Stimulated activated memory B cell treated with anti-CD40 and anti-IgM and Interleukin-4, amounts not matched to agents 10 μg/mL and 1 μg/mL and 100 μg/mL, for 72 hours (primary cell): ENCODE data around the gene ANTXR2.

Experiments used
- ATAC-seq: fragments of 150-1000 bp; cut with Tn5 transposase; 2 replicates; pipeline ENCODE4 v1.10.0; 2021
- H3K27ac Mint-ChIP-seq: one replicate; pipeline ENCODE4 v1.8.0; 2022; ENCODE audit warnings: mild to moderate bottlenecking, mixed read lengths
- H3K27me3 Mint-ChIP-seq: one replicate; pipeline ENCODE4 v1.8.0; 2022; ENCODE audit warnings: mixed read lengths
- H3K36me3 Mint-ChIP-seq: one replicate; pipeline ENCODE4 v1.8.0; 2022; ENCODE audit warnings: mixed read lengths
- H3K4me1 Mint-ChIP-seq: one replicate; pipeline ENCODE4 v1.8.0; 2022; ENCODE audit warnings: mixed read lengths
- H3K4me3 Mint-ChIP-seq: one replicate; pipeline ENCODE4 v1.8.0; 2022; ENCODE audit warnings: mild to moderate bottlenecking, moderate library complexity, mixed read lengths
- H3K9me3 Mint-ChIP-seq: one replicate; pipeline ENCODE4 v1.8.0; 2022; ENCODE audit warnings: mixed read lengths

Gene ANTXR2

DNA sequence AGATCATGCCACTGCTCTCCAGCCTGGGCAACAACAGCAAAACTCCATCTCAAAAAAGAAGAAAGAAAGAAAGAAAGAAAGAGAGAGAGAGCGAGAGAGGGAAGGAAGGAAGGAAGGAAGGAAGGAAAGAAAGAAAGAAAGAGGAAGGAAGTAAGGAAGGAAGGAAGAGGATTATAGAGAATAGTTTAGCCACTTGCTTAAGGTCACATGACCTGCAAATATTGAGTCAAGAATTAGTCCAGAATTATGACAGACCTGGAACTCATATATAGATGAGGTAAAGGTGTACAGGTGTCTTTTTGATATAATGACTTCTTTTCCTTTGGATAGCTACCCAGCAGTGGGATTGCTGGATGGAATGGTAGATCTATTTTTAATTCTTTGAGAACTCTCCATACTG, 25.6 kb upstream of the ANTXR2 start:
- no peak overlapping the region for H3K27ac Mint-ChIP-seq
- no peaks in the 10 kb centered on the region for H3K36me3 Mint-ChIP-seq
- peaks cover 9% of the 10 kb centered on the region for H3K27me3 Mint-ChIP-seq
- H3K4me3 Mint-ChIP-seq: no peak overlapping the region
- H3K9me3 Mint-ChIP-seq: peaks cover 5% of the 10 kb centered on the region
- no peak for ATAC-seq
- H3K4me1 Mint-ChIP-seq: peaks cover 4% of the 10 kb centered on the region

DNA sequence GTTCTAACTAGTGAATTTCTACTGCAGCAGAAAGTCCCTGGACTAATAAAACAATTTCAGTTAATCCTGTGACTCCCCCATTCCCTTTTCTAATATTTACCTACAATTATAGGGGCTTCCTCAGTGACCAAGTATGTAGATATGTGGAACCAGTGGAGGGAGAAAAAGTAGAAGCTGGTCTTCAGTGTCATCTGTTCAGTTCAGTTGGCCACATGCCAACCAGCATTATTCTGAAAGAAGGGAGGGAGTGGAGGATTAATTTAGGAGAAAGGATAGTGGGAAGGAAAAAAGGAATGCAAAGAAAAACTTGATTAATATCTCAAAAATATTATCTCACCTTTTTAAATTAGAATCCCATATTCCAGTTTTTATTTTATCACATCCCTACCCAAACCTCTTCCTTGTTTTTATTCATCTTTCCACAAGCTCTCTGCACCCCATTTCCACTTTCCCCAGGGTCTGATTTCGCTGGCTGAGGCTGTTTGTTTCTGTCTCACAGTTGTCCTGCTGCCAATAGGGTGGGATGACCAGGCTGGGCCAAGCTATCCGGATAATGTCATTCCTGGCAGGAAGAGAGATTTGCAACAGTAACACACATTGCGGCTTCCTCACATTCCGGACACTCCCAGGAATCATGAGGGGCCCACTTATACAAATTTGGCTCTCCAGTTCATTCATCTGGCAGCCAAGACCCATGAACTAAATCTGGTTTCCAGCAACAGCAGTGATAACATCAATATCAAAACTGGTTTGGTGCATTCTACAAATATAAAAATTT, 24.6 kb upstream of the ANTXR2 start:
- Mint-ChIP-seq H3K36me3 (no peaks in the 10 kb centered on the region), H3K4me1 (peaks cover 4% of the 10 kb centered on the region), H3K9me3 (peaks cover 5% of the 10 kb centered on the region), H3K4me3 (no peak overlapping the region), H3K27ac (no peak overlapping the region), H3K27me3 (peaks cover 14% of the 10 kb centered on the region)
- no peak for ATAC-seq

DNA sequence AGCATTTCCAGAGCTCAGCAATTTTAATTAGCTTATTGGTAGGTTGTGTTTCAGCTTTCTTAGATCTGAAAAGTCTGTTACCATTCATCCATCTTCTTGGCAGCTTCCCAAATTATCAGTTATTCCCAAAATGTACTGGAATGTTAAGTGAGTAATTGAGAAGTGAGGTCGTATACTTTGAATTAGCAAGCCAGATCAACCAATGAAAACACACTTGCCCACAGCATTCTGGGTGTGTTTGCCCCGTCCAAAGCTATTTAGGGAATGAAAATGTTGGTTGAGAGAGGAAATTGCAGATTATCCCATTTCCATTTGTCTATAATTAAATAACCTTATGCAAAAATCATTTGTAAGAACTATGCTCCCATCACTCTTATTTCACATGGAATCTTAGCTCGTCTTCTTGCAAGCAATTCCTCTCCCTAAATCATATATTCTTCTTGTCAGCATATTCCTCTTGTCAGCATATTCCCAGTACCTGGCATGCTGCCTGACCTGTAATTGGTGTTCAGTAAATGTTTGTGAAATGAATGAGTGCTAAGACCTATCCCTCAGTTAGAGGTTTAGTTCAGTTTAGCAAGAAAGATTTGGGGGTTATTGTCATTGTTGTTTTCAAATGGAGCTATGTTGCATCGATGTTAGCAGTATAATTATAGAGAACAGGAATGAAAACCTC, 23.3 kb upstream of the ANTXR2 start:
- no peak for ATAC-seq
- Mint-ChIP-seq H3K4me1 (peaks cover 4% of the 10 kb centered on the region), H3K4me3 (no peak overlapping the region), H3K9me3 (peaks cover 5% of the 10 kb centered on the region), H3K36me3 (no peaks in the 10 kb centered on the region), H3K27me3 (peaks cover 21% of the 10 kb centered on the region), H3K27ac (no peak overlapping the region)

DNA sequence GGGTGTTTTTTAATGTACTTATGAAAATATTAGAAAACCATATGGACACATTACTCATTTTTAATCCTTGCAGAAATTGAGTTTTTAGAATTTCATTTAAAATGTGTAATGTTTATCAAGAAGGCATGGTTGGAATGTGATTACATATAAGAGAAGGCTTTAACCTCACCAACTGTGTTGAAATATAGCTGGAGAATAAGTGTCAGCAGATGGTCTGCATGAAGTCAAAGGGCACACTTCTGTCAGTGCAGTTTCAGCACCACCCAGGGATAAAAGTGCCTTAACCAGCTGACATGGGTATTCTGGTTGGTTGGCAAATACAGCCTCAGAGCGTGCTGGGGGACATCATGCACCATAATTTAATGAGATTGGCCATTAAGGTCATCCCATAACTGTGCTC, 21.2 kb upstream of the ANTXR2 start:
- Mint-ChIP-seq H3K36me3 (no peaks in the 10 kb centered on the region), H3K4me1 (peaks cover 4% of the 10 kb centered on the region)

DNA sequence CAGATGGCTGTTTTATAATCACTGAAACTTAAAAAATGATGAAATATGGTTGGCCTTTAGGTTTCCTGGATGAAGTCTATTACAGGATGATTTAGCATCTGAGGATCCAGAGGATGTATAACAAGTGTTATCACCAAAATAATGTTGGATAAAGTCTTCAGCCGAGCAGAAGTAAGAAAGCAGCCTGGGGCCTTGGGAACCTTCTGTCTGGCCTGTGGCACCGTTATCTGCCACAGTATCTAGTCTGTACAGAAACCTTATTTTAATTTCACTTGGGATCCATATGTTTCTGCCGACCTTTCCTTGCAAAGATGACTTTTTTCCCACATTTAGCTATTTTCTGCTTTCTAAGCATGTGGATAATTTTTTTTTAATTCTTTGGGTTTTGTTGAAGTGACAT, 20.5 kb upstream of the ANTXR2 start:
- Mint-ChIP-seq H3K4me3 (no peak overlapping the region), H3K27ac (no peak overlapping the region), H3K9me3 (peaks cover 4% of the 10 kb centered on the region), H3K36me3 (no peaks in the 10 kb centered on the region), H3K27me3 (peaks cover 20% of the 10 kb centered on the region), H3K4me1 (peaks cover 4% of the 10 kb centered on the region)
- no peak for ATAC-seq

More for the DNA sequence above, 21.2 kb upstream of the ANTXR2 start:
- Mint-ChIP-seq H3K9me3 (peaks cover 5% of the 10 kb centered on the region), H3K4me3 (no peak overlapping the region), H3K27me3 (peaks cover 21% of the 10 kb centered on the region), H3K27ac (no peak overlapping the region)
- ATAC-seq: no peak

DNA sequence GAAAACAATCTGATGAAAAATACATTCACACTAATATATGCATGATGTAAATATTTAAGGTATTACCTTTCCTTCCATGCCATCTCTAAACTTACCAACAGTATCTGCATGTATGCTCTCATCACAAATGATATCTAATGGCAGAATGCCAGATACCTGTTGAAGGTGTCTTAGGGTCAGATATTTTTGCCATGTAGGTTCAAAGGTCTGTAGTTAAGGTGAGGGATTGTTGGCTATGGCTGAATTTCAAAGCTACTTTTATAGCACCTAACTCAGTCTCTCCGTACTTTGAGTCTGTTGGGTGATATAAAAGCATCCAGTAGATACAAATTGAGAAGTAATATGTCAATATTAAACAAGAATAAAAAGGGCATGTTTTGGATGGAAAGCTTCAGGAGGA, 19.8 kb upstream of the ANTXR2 start:
- no peak for ATAC-seq
- Mint-ChIP-seq H3K27ac (no peak overlapping the region), H3K4me3 (no peak overlapping the region), H3K4me1 (no peaks in the 10 kb centered on the region), H3K36me3 (no peaks in the 10 kb centered on the region), H3K9me3 (no peaks in the 10 kb centered on the region), H3K27me3 (peaks cover 13% of the 10 kb centered on the region)

DNA sequence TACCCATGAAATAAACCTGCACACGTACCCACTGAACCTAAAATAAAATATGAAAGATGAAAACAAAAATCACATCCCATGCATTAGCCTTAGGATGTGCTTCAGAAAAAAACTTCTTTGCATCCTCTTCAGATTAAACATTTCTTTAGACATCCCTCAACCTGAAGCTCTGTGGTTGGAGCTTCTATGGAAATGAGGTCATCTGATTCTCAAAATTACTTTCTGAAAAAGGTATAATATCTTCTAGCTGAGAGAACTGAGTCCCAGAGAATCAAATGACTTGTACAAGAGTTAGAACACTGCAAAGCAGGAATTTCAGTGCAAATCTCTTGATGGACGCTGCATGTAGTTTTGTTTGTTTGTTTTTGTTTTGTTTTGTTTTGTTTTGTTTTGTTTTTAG, 19.1 kb upstream of the ANTXR2 start:
- H3K36me3 Mint-ChIP-seq: no peaks in the 10 kb centered on the region
- H3K4me3 Mint-ChIP-seq: no peak overlapping the region
- H3K4me1 Mint-ChIP-seq: no peaks in the 10 kb centered on the region
- no peak for ATAC-seq
- no peak overlapping the region for H3K27ac Mint-ChIP-seq
- H3K27me3 Mint-ChIP-seq: peaks cover 13% of the 10 kb centered on the region
- H3K9me3 Mint-ChIP-seq: no peaks in the 10 kb centered on the region

DNA sequence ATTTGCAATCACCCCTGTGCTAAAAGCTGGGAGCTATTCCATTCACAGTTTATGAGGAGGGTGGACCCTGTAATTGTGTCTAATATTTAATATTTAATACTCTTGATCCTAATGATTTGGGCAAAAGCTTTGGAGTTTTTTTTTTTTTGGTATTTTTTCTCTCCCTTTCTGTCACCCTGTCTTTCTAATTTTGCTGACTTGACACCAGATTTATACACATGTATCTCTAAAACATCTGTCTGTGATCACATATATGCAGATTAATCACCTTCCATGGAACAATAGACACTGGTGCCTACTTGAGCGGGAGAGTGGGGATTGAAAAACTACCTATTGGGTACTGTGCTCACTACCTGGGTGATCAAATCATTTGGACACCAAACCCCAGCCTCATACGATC, 18.7 kb upstream of the ANTXR2 start:
- Mint-ChIP-seq H3K9me3 (no peaks in the 10 kb centered on the region), H3K4me1 (no peaks in the 10 kb centered on the region), H3K27ac (no peak overlapping the region), H3K27me3 (peaks cover 17% of the 10 kb centered on the region), H3K4me3 (no peak overlapping the region), H3K36me3 (no peaks in the 10 kb centered on the region)
- ATAC-seq: no peak

DNA sequence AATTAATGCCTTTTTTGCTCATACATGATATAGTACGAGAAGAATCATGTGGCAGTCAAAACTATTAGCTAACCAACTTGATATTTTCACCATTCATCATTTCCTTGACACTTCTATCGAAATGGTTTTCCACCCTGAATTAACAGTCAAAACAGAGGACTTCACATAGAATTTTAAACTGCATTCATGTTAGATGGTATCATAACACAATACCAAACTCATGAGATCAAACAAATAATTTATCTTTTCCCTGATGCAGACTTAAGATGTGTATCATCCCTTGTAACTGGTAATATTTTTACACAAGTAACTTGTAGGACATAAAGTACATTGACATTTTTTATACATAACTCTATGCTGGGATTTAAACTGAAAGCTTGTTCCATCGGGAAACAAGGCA, 18.2 kb upstream of the ANTXR2 start:
- Mint-ChIP-seq H3K4me1 (no peaks in the 10 kb centered on the region), H3K9me3 (no peaks in the 10 kb centered on the region), H3K4me3 (no peak overlapping the region), H3K27me3 (peaks cover 21% of the 10 kb centered on the region), H3K36me3 (no peaks in the 10 kb centered on the region), H3K27ac (no peak overlapping the region)
- ATAC-seq: no peak

DNA sequence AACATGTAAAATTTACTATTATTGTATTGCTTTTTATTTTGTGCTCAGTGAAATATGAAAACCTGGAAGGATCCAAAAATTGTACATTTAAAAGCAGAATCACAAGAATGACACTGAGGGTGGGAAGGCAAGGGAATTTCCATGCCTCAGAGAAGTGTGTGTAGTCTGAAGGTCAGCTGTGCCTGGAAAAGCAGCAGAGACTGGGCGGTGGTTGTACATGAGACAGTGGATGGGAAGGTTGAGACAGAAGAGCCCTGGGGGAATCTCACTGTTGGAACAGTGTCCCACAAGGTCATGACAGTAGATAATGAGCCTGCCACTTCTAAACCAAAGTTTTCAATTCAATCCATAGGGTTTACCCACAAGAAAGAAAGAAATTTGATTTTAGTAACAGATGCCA, 17.1 kb upstream of the ANTXR2 start:
- H3K27ac Mint-ChIP-seq: no peak overlapping the region
- H3K4me3 Mint-ChIP-seq: no peak overlapping the region
- ATAC-seq: no peak

DNA sequence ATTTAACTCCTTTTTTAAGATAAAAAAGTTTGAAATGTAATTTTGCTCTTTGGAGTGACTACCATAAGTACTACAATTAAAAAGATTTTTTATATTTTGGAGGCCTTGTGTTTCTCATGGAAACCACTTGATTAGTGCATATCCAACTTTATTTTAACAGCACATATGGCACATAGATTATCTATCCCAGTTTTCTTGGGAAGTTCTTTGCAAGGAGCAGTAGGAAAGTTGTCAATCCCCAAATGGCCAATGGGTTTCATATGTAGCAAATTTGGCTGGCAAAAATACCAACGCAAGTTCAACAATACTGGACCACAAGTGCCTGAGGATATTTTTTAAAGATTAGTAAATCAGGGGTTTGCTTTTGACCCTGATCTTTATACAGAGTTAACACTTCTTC, 15.4 kb upstream of the ANTXR2 start:
- H3K9me3 Mint-ChIP-seq: no peaks in the 10 kb centered on the region
- H3K27me3 Mint-ChIP-seq: peaks cover 21% of the 10 kb centered on the region
- H3K4me3 Mint-ChIP-seq: no peak overlapping the region
- ATAC-seq: no peak
- no peaks in the 10 kb centered on the region for H3K4me1 Mint-ChIP-seq
- no peaks in the 10 kb centered on the region for H3K36me3 Mint-ChIP-seq
- no peak overlapping the region for H3K27ac Mint-ChIP-seq

More for the DNA sequence above, 17.1 kb upstream of the ANTXR2 start:
- H3K36me3 Mint-ChIP-seq: no peaks in the 10 kb centered on the region
- peaks cover 21% of the 10 kb centered on the region for H3K27me3 Mint-ChIP-seq
- H3K4me1 Mint-ChIP-seq: no peaks in the 10 kb centered on the region
- no peaks in the 10 kb centered on the region for H3K9me3 Mint-ChIP-seq

DNA sequence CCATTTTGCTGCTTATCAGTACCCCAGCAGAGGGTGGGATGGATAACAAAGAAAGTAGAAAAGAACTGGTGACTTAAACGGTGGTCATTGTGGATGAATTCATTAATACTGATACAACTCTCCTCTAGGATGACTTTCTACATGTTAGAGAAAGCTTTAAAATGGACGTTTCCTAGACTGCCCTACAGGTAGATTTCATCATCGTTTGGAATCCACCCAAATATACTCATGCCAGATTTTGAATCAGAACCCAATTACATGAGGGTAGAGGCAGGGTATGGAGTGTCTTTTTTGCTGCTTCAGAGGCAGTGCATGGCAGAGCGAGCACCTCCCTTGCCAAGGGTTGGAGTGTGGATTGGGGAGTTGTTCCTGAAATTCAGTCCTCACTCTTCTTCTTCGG, 13.3 kb upstream of the ANTXR2 start:
- Mint-ChIP-seq H3K4me1 (no peaks in the 10 kb centered on the region), H3K4me3 (no peak overlapping the region), H3K27ac (no peak overlapping the region), H3K27me3 (peaks cover 9% of the 10 kb centered on the region), H3K9me3 (no peaks in the 10 kb centered on the region), H3K36me3 (no peaks in the 10 kb centered on the region)
- ATAC-seq: no peak

DNA sequence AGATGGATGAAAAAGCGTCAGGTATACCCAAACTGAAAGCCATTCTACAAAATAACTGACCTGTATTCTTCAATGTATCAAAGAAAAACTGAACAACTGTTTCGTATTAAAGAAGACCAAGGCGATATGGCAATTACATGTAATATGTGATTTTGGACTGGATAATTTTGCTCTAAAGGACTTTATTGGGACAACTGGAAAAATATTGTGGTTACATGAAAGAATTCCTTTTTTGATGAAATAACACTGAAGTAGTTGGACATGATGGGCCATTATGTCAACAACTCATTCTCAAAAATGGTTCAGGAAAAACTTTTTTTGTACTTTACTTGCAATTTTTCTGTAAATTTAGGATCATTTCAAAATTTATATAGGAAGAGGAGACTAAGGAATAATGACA, 12.1 kb upstream of the ANTXR2 start:
- H3K27ac Mint-ChIP-seq: no peak overlapping the region
- no peaks in the 10 kb centered on the region for H3K9me3 Mint-ChIP-seq
- H3K27me3 Mint-ChIP-seq: peaks cover 9% of the 10 kb centered on the region

DNA sequence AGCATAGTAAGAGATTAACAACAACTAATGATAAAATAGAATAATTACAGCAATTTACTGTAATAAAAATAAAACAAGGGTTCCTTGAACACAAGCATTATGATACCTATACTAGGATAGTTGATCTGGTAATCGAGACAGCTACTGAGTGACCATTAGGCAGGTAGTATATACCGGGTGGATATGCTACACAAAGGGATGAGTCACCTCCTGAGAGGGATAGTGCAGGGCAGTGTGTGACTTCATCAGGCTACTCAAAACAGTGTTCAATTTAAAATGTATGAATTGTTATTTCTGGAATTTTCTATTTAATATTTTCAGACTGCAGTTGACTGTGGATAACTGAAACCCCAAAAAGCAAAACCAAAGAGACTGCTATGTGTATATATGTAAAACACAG, 9.7 kb upstream of the ANTXR2 start:
- Mint-ChIP-seq H3K4me3 (no peak overlapping the region), H3K9me3 (peaks cover 2% of the 10 kb centered on the region), H3K27ac (no peak overlapping the region), H3K36me3 (no peaks in the 10 kb centered on the region), H3K4me1 (no peaks in the 10 kb centered on the region), H3K27me3 (peaks cover 9% of the 10 kb centered on the region)
- ATAC-seq: no peak

More for the DNA sequence above, 12.1 kb upstream of the ANTXR2 start:
- Mint-ChIP-seq H3K4me1 (no peaks in the 10 kb centered on the region), H3K36me3 (no peaks in the 10 kb centered on the region), H3K4me3 (no peak overlapping the region)
- no peak for ATAC-seq

DNA sequence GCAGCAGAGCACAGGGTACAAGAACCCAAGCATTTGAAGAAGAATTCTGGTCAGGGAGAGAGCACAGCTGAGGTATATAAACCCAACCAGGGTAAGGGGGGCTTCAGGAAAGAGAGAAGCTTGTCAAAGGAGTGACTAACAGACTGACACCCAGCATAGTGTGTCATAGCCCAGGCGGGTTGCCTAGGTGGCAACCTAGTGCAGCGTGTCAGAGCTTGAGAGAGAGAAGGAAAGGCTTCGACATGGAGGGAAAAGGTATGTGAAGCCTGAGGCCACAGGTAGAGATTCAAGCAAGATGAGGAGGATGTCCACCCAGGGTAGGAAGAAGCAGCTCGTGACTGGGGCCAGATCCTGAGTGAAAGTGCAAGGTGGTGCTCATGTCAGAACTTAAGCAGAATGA, 8.5 kb upstream of the ANTXR2 start:
- H3K4me3 Mint-ChIP-seq: no peak overlapping the region
- peaks cover 3% of the 10 kb centered on the region for H3K27me3 Mint-ChIP-seq
- peaks cover 2% of the 10 kb centered on the region for H3K9me3 Mint-ChIP-seq
- peaks cover 2% of the 10 kb centered on the region for H3K4me1 Mint-ChIP-seq
- no peak overlapping the region for H3K27ac Mint-ChIP-seq
- no peak for ATAC-seq
- no peaks in the 10 kb centered on the region for H3K36me3 Mint-ChIP-seq

DNA sequence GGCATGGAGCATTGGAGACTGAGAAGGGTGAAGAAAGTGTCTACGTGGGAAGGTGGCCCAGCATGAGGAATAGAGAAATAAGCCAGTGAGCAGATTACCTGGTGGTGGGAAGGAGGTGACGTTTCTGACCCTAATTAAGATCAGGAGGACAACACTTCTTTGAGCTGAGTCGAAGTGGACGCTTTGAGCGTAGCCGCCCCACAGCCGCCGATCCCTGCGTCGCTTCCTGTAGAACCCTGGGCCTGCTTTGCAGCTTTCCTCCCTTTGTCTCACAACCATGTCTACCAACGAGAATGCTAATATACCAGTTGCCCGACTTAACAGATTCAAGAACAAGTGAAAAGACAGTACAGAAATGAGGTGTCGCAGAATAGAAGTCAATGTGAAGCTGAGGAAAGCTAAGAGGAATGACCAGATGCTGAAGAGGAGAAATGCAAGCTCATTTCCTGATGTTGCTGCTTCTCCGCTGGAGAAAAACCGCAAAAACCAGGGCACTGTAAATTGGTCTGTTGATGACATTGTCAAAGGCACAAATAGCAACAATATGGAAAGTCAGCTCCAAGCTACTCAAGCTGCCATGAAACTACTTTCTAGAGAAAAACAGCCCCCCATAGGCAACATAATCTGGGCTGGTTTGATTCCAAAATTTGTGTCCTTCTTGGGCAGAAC, 6.4 kb upstream of the ANTXR2 start:
- Mint-ChIP-seq H3K36me3 (no peaks in the 10 kb centered on the region), H3K4me1 (peaks cover 24% of the 10 kb centered on the region), H3K27ac (no peak overlapping the region), H3K27me3 (no peaks in the 10 kb centered on the region), H3K9me3 (peaks cover 2% of the 10 kb centered on the region), H3K4me3 (no peak overlapping the region)
- ATAC-seq: no peak
